Progenitor cell of endocrine pancreas (in vitro differentiated cells): ENCODE measurements around the gene CDH2. TPM values are rescaled to one million over a fixed set of nuclear protein-coding genes. Genes with fewer than 3 reads are reported as not detected.

ENCODE experiments used
- DNase-seq: peaks from one replicate; pipeline ENCODE4 v3.0.0; 2021; ENCODE audit warnings: low spot score; ENCODE audit not compliant: unreplicated experiment
- H3K27ac Mint-ChIP-seq: 2 replicates; pipeline ENCODE4 v1.8.0; 2021; ENCODE audit warnings: mild to moderate bottlenecking, moderate library complexity, mixed read lengths
- H3K27me3 Mint-ChIP-seq: 2 replicates; pipeline ENCODE4 v1.8.0; 2021; ENCODE audit warnings: mixed read lengths
- H3K36me3 Mint-ChIP-seq: 2 replicates; pipeline ENCODE4 v1.8.0; 2022; ENCODE audit warnings: mixed read lengths; ENCODE audit not compliant: insufficient read depth
- H3K4me1 Mint-ChIP-seq: 2 replicates; pipeline ENCODE4 v1.8.0; 2021; ENCODE audit warnings: low read depth, mixed read lengths
- H3K4me3 Mint-ChIP-seq: 2 replicates; pipeline ENCODE4 v1.8.0; 2021; ENCODE audit warnings: low read depth, mild to moderate bottlenecking, moderate library complexity, mixed read lengths
- H3K9me3 Mint-ChIP-seq: 2 replicates; pipeline ENCODE4 v1.8.0; 2021; ENCODE audit warnings: low read depth, mixed read lengths
- total RNA-seq: library from RNA; stranded (reverse); gene quantifications from 2 replicates; pipeline ENCODE4 v1.2.1, GENCODE V29; 2021
- TF ChIP-seq, protein P1 (sequence below): fragments of 200-600 bp; sonication (generic); IDR thresholded peaks from one replicate; pipeline ENCODE4 v1.5.0; 2021; ENCODE audit warnings: antibody characterized with exemption, mild to moderate bottlenecking; ENCODE audit not compliant: unreplicated experiment

The CDH2 gene
- total RNA-seq, 1 donor from 2014 or later: 197 TPM

DNA sequence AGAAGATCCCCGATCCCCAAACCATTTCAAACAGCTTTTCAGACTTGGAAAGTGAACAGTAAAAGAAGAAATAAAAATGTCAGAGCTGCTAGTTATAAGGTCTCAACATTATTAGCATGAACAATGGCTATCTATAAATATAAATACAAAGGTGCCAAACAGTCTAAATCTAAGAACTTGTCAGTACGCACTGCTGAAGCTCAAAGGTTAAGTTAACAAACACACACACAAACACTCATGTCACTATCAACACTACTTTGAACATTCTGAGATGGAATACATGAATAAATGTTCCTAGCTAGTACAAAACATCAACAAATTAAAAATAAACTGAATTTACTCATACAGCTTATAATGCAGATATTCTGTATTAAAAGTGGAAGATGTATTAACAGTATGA lies 108.7 kb downstream of the CDH2 start:
- H3K36me3 Mint-ChIP-seq: peaks cover 7% of the 10 kb centered on the region
- DNase-seq: no peak
- no peak overlapping the region for H3K27ac Mint-ChIP-seq
- TF ChIP-seq, protein P1, sequence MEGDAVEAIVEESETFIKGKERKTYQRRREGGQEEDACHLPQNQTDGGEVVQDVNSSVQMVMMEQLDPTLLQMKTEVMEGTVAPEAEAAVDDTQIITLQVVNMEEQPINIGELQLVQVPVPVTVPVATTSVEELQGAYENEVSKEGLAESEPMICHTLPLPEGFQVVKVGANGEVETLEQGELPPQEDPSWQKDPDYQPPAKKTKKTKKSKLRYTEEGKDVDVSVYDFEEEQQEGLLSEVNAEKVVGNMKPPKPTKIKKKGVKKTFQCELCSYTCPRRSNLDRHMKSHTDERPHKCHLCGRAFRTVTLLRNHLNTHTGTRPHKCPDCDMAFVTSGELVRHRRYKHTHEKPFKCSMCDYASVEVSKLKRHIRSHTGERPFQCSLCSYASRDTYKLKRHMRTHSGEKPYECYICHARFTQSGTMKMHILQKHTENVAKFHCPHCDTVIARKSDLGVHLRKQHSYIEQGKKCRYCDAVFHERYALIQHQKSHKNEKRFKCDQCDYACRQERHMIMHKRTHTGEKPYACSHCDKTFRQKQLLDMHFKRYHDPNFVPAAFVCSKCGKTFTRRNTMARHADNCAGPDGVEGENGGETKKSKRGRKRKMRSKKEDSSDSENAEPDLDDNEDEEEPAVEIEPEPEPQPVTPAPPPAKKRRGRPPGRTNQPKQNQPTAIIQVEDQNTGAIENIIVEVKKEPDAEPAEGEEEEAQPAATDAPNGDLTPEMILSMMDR: no peak
- H3K9me3 Mint-ChIP-seq: peaks cover 4% of the 10 kb centered on the region
- H3K4me3 Mint-ChIP-seq: no peak overlapping the region
- H3K27me3 Mint-ChIP-seq: no peaks in the 10 kb centered on the region
- peaks cover 33% of the 10 kb centered on the region for H3K4me1 Mint-ChIP-seq

DNA sequence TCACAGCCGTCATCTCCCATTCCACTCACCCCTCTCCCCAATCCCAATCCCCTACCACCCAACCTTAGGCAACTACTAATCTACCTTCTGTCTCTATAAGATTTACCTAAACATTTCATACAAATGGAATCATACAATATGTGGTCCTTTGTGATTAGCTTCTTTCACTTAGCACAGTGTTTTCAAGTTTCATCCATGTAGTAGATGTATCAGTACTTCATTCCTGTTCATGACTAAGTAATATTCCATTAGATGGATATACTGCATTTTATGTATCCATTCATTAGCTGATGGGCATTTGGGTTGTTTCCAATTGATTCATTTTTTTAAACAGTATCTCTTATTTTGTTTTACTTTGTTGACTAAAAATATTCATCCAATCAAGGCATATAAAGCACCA lies 109.6 kb downstream of the CDH2 start:
- peaks cover 7% of the 10 kb centered on the region for H3K36me3 Mint-ChIP-seq
- TF ChIP-seq, protein P1: no peak
- no peak for DNase-seq
- H3K27me3 Mint-ChIP-seq: no peaks in the 10 kb centered on the region
- H3K4me3 Mint-ChIP-seq: no peak overlapping the region
- peaks cover 4% of the 10 kb centered on the region for H3K9me3 Mint-ChIP-seq
- peaks cover 34% of the 10 kb centered on the region for H3K4me1 Mint-ChIP-seq
- no peak overlapping the region for H3K27ac Mint-ChIP-seq

DNA sequence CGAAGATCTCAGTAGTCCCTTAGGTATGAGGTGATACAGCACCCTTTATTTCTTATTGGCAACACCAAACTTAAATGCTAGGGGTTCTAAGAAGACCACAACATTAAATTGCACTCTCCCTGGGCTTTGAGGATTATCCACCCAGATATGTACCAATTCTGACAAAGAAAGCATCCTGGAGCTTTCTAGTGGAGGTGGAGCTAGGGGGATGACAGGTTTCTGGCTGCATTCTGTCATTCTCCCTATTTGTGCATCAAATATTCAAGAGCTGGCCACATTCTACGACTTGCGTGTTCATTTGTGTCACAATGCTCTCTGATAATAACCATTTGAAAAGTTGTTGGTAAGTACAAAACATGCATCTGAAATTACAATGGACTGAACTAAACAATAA lies 111.1 kb downstream of the CDH2 start:
- peak overlapping the region; percentile 17 for H3K27ac Mint-ChIP-seq
- H3K9me3 Mint-ChIP-seq: peaks cover 4% of the 10 kb centered on the region
- no peaks in the 10 kb centered on the region for H3K27me3 Mint-ChIP-seq
- TF ChIP-seq, protein P1: no peak
- peaks cover 21% of the 10 kb centered on the region for H3K4me1 Mint-ChIP-seq
- no peak overlapping the region for H3K4me3 Mint-ChIP-seq
- DNase-seq: no peak
- peaks cover 14% of the 10 kb centered on the region for H3K36me3 Mint-ChIP-seq

DNA sequence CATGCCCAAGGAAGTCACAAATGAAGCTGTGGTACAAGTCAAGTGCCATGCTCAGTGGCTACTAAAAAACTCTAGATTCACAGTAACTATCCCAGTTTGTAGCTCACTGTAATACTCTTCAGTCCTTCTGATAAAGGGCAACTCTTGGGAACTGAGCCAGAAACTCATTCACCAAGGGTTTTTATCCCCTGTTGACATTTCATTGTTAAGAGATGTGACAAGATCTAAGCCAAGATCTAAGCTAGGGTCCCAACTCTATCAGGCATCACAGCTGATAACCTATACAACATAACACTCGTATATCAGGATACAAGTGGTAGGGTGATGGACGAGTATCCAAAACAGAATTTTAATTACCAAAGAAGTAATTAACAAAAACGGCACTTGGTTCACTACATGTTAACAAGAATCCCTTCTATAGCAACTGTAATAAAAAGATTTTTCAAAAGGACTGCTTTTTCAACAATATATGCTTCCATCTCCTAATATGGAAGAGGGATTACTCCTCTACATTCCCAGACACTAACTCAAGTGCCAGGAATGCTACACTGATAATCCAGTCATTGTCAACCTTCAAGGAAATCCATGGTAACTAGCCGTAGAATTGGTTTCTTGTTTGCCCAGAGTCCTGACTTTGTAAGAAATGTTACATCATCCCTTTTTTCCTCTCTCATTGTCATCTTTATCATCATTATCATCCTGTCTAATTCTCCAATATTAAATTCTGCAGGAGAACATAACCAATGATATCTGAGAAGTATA lies 111.7 kb downstream of the CDH2 start:
- Mint-ChIP-seq H3K27me3 (no peaks in the 10 kb centered on the region), H3K27ac (peak overlapping the region; percentile 17), H3K4me3 (no peak overlapping the region), H3K36me3 (peaks cover 15% of the 10 kb centered on the region), H3K4me1 (peaks cover 18% of the 10 kb centered on the region), H3K9me3 (peaks cover 4% of the 10 kb centered on the region)
- no peak for DNase-seq
- TF ChIP-seq, protein P1: no peak

DNA sequence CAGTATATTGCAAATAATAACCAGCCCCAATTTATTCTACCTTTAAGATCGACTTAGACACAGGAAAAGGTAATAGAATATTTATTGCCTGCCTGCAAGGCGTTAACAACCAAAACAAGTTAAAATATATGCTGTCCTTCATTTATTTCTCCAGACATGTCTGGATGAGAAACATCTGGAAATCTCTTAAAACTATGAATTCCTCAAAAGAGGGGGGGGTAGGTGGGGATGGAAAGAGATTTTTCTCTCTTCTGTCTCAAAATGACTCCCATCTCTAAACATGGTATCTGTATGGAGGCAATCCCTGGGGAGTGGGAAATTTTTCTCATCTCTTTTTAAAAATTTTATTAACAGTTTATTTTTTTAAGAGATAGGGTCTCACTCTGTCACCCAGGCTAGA lies 113.0 kb downstream of the CDH2 start:
- no peak overlapping the region for H3K4me3 Mint-ChIP-seq
- H3K27me3 Mint-ChIP-seq: no peaks in the 10 kb centered on the region
- DNase-seq: no peak
- peaks cover 17% of the 10 kb centered on the region for H3K36me3 Mint-ChIP-seq
- H3K27ac Mint-ChIP-seq: no peak overlapping the region
- H3K9me3 Mint-ChIP-seq: peaks cover 4% of the 10 kb centered on the region
- TF ChIP-seq, protein P1: no peak
- H3K4me1 Mint-ChIP-seq: peaks cover 17% of the 10 kb centered on the region
